ENCODE measurements around the gene NT5M. TPM values are rescaled to one million over a fixed set of nuclear protein-coding genes. Genes with fewer than 3 reads are reported as not detected.

NT5M gene
- total RNA-seq, 1 experiment from 2014 or later: 6.6 TPM

DNA sequence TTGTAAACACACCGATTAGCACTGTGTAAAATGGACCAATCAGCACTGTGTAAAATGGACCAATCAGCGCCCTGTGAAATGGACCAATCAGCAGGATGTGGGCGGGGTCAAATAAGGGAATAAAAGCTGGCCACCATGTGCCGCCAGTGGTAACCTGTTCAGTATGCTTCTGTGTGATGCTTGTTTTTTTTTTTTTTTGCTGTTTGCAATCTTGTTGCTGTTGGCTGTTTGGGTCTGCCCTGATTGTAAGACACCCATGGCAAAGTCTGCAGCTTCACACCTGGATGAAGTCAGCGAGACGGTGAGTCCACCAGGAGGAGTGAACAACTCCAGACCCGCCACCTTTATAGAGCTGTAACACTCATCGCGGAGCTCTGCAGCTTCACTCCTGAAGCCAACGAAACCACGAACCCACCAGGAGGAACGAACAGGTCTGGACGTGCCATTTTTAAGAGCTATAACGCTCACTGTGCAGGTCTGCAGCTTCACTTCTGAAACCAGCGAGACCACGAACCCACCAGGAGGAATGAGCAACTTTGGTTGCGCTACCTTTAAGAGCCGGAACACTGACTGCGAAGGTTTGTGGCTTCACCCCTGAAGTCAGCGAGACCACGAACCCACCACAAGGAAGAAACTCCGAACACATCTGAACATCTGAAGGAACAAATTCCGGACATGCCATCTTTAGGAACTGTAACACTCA, 88.6 kb downstream of the NT5M start:
- no peak overlapping the region for H2BK12ac ChIP-seq (ENCODE audit: insufficient read length, low read depth, low read length)
- no peak overlapping the region for H3K14ac ChIP-seq (ENCODE audit: insufficient read depth, low read length)
- H3K4ac ChIP-seq (ENCODE audit: low read depth, low read length): no peak overlapping the region
- no peaks in the 10 kb centered on the region for H3K4me1 Mint-ChIP-seq
- H3K18ac ChIP-seq (ENCODE audit: insufficient read length, low read depth, low read length): no peak overlapping the region
- H3K23ac ChIP-seq (ENCODE audit: insufficient read length, low read depth, low read length): no peak overlapping the region
- H3K4me2 ChIP-seq (ENCODE audit: insufficient read depth, insufficient read length, low read length): no peak overlapping the region
- no peak overlapping the region for H4K8ac ChIP-seq (replicated peaks; ENCODE audit: insufficient read length, low read depth, low read length)
- no peak overlapping the region for H2BK20ac ChIP-seq (ENCODE audit: low read depth, low read length, poor library complexity, severe bottlenecking)
- WGBS (ENCODE audit: extremely low coverage, insufficient read length, low lambda C conversion rate): no CpG with 5 or more reads among the region's 23 CpGs
- H2BK15ac ChIP-seq (ENCODE audit: low read depth, low read length): no peak overlapping the region
- no peak overlapping the region; a peak in 1 of 7 replicates for H3K27ac Mint-ChIP-seq
- H4K91ac ChIP-seq (ENCODE audit: insufficient read length, low read depth, low read length): no peak overlapping the region
- no peak overlapping the region for H4K5ac ChIP-seq (ENCODE audit: insufficient read length, low read depth, low read length)
- no peaks in the 10 kb centered on the region for H3K23me2 ChIP-seq (ENCODE audit: insufficient read length, low read depth, low read length, poor library complexity, severe bottlenecking)
- H2AK5ac ChIP-seq (ENCODE audit: insufficient read length, low read length): no peak overlapping the region
- H3K9ac ChIP-seq (ENCODE audit: extremely low read depth, insufficient read length, low read length): no peak overlapping the region
- no peaks in the 10 kb centered on the region for H4K20me1 ChIP-seq (ENCODE audit: control insufficient read depth, insufficient read depth, insufficient read length)
- no peaks in the 10 kb centered on the region for H3K9me3 ChIP-seq (ENCODE audit: control insufficient read depth, low read depth, low read length)
- peaks cover 6% of the 10 kb centered on the region for H3K27me3 Mint-ChIP-seq (ENCODE audit: low read depth)
- DNase-seq: no peak
- no peak overlapping the region for H3K27ac ChIP-seq (ENCODE audit: insufficient read length, low read depth, low read length)
- no peaks in the 10 kb centered on the region for H3K79me1 ChIP-seq (ENCODE audit: insufficient read depth, low read depth, low read length, poor library complexity, severe bottlenecking)
- H3K36me3 Mint-ChIP-seq (ENCODE audit: insufficient read depth in 1 of 3, low read depth in 3 of 3): peaks cover 0 to 6% (median 0%) of the 10 kb centered on the region in 3 experiments; a peak in 1 of 7 replicates
- H2BK120ac ChIP-seq (ENCODE audit: low read depth, low read length, poor library complexity, severe bottlenecking): no peak overlapping the region
- no peak overlapping the region for H3K4me3 Mint-ChIP-seq
- H3K9me3 Mint-ChIP-seq: peaks cover 0 to 3% of the 10 kb centered on the region in 2 experiments; a peak in 2 of 5 replicates
- no peak overlapping the region for H3K56ac ChIP-seq (ENCODE audit: insufficient read length, low read depth, low read length)
- no peaks in the 10 kb centered on the region; the same call in 1 of the 2 replicates for H3K27me3 ChIP-seq (ENCODE audit: insufficient read depth, low read length)
- H2BK5ac ChIP-seq (ENCODE audit: insufficient read length, low read length): no peak overlapping the region
- no peak overlapping the region for H2AFZ ChIP-seq (ENCODE audit: low read length)
- TF ChIP-seq, protein P1, sequence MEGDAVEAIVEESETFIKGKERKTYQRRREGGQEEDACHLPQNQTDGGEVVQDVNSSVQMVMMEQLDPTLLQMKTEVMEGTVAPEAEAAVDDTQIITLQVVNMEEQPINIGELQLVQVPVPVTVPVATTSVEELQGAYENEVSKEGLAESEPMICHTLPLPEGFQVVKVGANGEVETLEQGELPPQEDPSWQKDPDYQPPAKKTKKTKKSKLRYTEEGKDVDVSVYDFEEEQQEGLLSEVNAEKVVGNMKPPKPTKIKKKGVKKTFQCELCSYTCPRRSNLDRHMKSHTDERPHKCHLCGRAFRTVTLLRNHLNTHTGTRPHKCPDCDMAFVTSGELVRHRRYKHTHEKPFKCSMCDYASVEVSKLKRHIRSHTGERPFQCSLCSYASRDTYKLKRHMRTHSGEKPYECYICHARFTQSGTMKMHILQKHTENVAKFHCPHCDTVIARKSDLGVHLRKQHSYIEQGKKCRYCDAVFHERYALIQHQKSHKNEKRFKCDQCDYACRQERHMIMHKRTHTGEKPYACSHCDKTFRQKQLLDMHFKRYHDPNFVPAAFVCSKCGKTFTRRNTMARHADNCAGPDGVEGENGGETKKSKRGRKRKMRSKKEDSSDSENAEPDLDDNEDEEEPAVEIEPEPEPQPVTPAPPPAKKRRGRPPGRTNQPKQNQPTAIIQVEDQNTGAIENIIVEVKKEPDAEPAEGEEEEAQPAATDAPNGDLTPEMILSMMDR (conservative IDR thresholded peaks at IDR 0.05): no peak
- no peaks in the 10 kb centered on the region for H3K4me1 ChIP-seq (ENCODE audit: insufficient read depth, low read length)
- no peaks in the 10 kb centered on the region for H3K79me2 ChIP-seq (ENCODE audit: insufficient read depth, low read length)
- H3T11ph ChIP-seq (ENCODE audit: low read length): no peak overlapping the region

Data from H9 (cell line).